Measurements from ENCODE around the gene RIC8B.

RIC8B gene

GRCh38 chr12:106873983-106874382, 99.5 kb downstream of the RIC8B start:
- Histone ChIP-seq H3K36me3 (no peaks in the 10 kb centered on the region), H3K27ac (no peak overlapping the region), H3K27me3 (ENCODE audit: insufficient read depth, low read depth, severe bottlenecking) (no peaks in the 10 kb centered on the region), H3K4me3 (ENCODE audit: low read depth, low read length) (no peak overlapping the region), H3K9me3 (ENCODE audit: severe bottlenecking) (no peaks in the 10 kb centered on the region)
- TF ChIP-seq CTCF (IDR thresholded peaks at IDR 0.05; ENCODE audit: low read depth, low read length) = no peak
- DNase-seq = no peak

GRCh38 chr12:106878804-106879203, 104.3 kb downstream of the RIC8B start:
- Histone ChIP-seq H3K4me3 (ENCODE audit: low read depth, low read length) (no peak overlapping the region), H3K9me3 (ENCODE audit: severe bottlenecking) (no peaks in the 10 kb centered on the region), H3K27me3 (ENCODE audit: insufficient read depth, low read depth, severe bottlenecking) (no peaks in the 10 kb centered on the region), H3K36me3 (no peaks in the 10 kb centered on the region; the same call in 1 of the 2 replicates), H3K27ac (no peak overlapping the region)
- DNase-seq = no peak
- no peak for TF ChIP-seq CTCF (IDR thresholded peaks at IDR 0.05; ENCODE audit: low read depth, low read length)

- no peak for TF ChIP-seq CTCF (IDR thresholded peaks at IDR 0.05; ENCODE audit: low read depth, low read length)
Observed at GRCh38 chr12:106879612-106880011, 105.1 kb downstream of the RIC8B start.

GRCh38 chr12:106883426-106883825, 108.9 kb downstream of the RIC8B start:
- peaks cover 4% of the 10 kb centered on the region for H3K27me3 ChIP-seq (ENCODE audit: insufficient read depth, low read depth, severe bottlenecking)
- TF ChIP-seq CTCF (IDR thresholded peaks at IDR 0.05; ENCODE audit: low read depth, low read length) = no peak
- H3K27ac ChIP-seq = no peak overlapping the region
- DNase-seq = no peak
- H3K4me3 ChIP-seq (ENCODE audit: low read depth, low read length) = no peak overlapping the region
- no peaks in the 10 kb centered on the region for H3K9me3 ChIP-seq (ENCODE audit: severe bottlenecking)
- H3K36me3 ChIP-seq = peaks cover 3% of the 10 kb centered on the region; the same call in 1 of the 2 replicates

More at GRCh38 chr12:106879612-106880011, 105.1 kb downstream of the RIC8B start:
- no peak for DNase-seq
- H3K9me3 ChIP-seq (ENCODE audit: severe bottlenecking) = no peaks in the 10 kb centered on the region
- H3K27me3 ChIP-seq (ENCODE audit: insufficient read depth, low read depth, severe bottlenecking) = no peaks in the 10 kb centered on the region
- no peaks in the 10 kb centered on the region; the same call in 1 of the 2 replicates for H3K36me3 ChIP-seq
- no peak overlapping the region for H3K27ac ChIP-seq
- H3K4me3 ChIP-seq (ENCODE audit: low read depth, low read length) = no peak overlapping the region

- no peaks in the 10 kb centered on the region for H3K9me3 ChIP-seq (ENCODE audit: severe bottlenecking)
- TF ChIP-seq CTCF (IDR thresholded peaks at IDR 0.05; ENCODE audit: low read depth, low read length) = no peak
- H3K27ac ChIP-seq = no peak overlapping the region
- peak; percentile 30 for DNase-seq
- peaks cover 3% of the 10 kb centered on the region; the same call in 1 of the 2 replicates for H3K36me3 ChIP-seq
- H3K27me3 ChIP-seq (ENCODE audit: insufficient read depth, low read depth, severe bottlenecking) = peaks cover 4% of the 10 kb centered on the region
- no peak overlapping the region for H3K4me3 ChIP-seq (ENCODE audit: low read depth, low read length)
Observed at GRCh38 chr12:106885026-106885425, 110.5 kb downstream of the RIC8B start.

All from WERI-Rb-1 (cell line).